Astrocyte (in vitro differentiated cells and primary cell): Measurements from ENCODE around the gene IGSF22. TPM values are rescaled to one million over a fixed set of nuclear protein-coding genes. Genes with fewer than 3 reads are reported as not detected.

Source experiments
- DNase-seq: peaks from one replicate; pipeline ENCODE4 v3.0.0-alpha.2; 2010; ENCODE audit warnings: low read depth
- FAIRE-seq: peaks from 2 replicates; lab custom pipeline; 2011; peaks lifted over from hg19 to GRCh38; lab: Jason Lieb, UNC
- H2AFZ ChIP-seq: 2 replicates; pipeline ENCODE4 v1.6.0; 2012; ENCODE audit warnings: low read depth, low read length, inconsistent platforms
- H3K27ac ChIP-seq: 2 replicates; pipeline ENCODE4 v1.5.1; 2011; ENCODE audit warnings: low read depth, low read length, inconsistent platforms
- H3K27me3 ChIP-seq: 2 replicates; pipeline ENCODE4 v1.6.0; 2011; ENCODE audit warnings: low read length, inconsistent platforms; ENCODE audit not compliant: insufficient read depth
- H3K36me3 ChIP-seq: 2 replicates; pipeline ENCODE4 v1.5.1; 2011; ENCODE audit warnings: low read length, inconsistent platforms; ENCODE audit not compliant: insufficient read depth
- H3K4me1 ChIP-seq: 2 replicates; pipeline ENCODE4 v1.5.1; 2011; ENCODE audit warnings: low read length, inconsistent platforms; ENCODE audit not compliant: insufficient read depth
- H3K4me2 ChIP-seq: 2 replicates; pipeline ENCODE4 v1.6.0; 2012; ENCODE audit warnings: low read length, inconsistent platforms
- H3K4me3 ChIP-seq: 2 replicates; pipeline ENCODE4 v1.5.1; 2011; ENCODE audit warnings: low read depth, mild to moderate bottlenecking, low read length, inconsistent platforms; ENCODE audit not compliant: insufficient read depth
- H3K79me2 ChIP-seq: 2 replicates; pipeline ENCODE4 v1.6.0; 2012; ENCODE audit warnings: mild to moderate bottlenecking, low read length, inconsistent platforms; ENCODE audit not compliant: insufficient read depth
- H3K9ac ChIP-seq: 2 replicates; pipeline ENCODE4 v1.6.0; 2012; ENCODE audit warnings: mild to moderate bottlenecking, low read length, inconsistent platforms
- H3K9me3 ChIP-seq: 2 replicates; pipeline ENCODE4 v1.5.1; 2012; ENCODE audit warnings: low read depth, mild to moderate bottlenecking, low read length, inconsistent platforms; ENCODE audit not compliant: insufficient read depth
- H4K20me1 ChIP-seq: 2 replicates; pipeline ENCODE4 v1.6.0; 2012; ENCODE audit warnings: low read length, inconsistent platforms; ENCODE audit not compliant: insufficient read depth
- H3K27ac Mint-ChIP-seq: one replicate; pipeline ENCODE4 v1.8.0; 2021; ENCODE audit warnings: mild to moderate bottlenecking, mixed read lengths; ENCODE audit not compliant: unreplicated experiment
- H3K27me3 Mint-ChIP-seq: one replicate; pipeline ENCODE4 v1.8.0; 2021; ENCODE audit warnings: low read depth, mixed read lengths; ENCODE audit not compliant: unreplicated experiment
- H3K36me3 Mint-ChIP-seq: one replicate; pipeline ENCODE4 v1.8.0; 2021; ENCODE audit warnings: low read depth, mixed read lengths; ENCODE audit not compliant: unreplicated experiment
- H3K4me1 Mint-ChIP-seq: one replicate; pipeline ENCODE4 v1.8.0; 2021; ENCODE audit warnings: low read depth, mixed read lengths; ENCODE audit not compliant: unreplicated experiment
- H3K4me3 Mint-ChIP-seq: one replicate; pipeline ENCODE4 v1.8.0; 2021; ENCODE audit warnings: mild to moderate bottlenecking, moderate library complexity, mixed read lengths; ENCODE audit not compliant: unreplicated experiment
- H3K9me3 Mint-ChIP-seq: one replicate; pipeline ENCODE4 v1.8.0; 2021; ENCODE audit warnings: mild to moderate bottlenecking, mixed read lengths; ENCODE audit not compliant: unreplicated experiment
- EZH2 ChIP-seq: IDR thresholded peaks from 2 replicates; pipeline ENCODE4 v1.6.1; 2012; ENCODE audit warnings: mild to moderate bottlenecking, low read length, inconsistent platforms; ENCODE audit not compliant: insufficient read depth
- total RNA-seq: library from RNA; stranded (reverse); gene quantifications from 2 replicates; pipeline ENCODE4 v1.2.1, GENCODE V29; 2021
- TF ChIP-seq, protein P1 (sequence below): IDR thresholded peaks from 2 replicates; pipeline ENCODE4 v1.5.1; 2011; ENCODE audit warnings: low read depth, mild to moderate bottlenecking, inconsistent platforms, low read length, moderate library complexity; ENCODE audit not compliant: insufficient read depth

Gene IGSF22
- total RNA-seq, 1 donor from 2014 or later: 0.05 TPM

DNA sequence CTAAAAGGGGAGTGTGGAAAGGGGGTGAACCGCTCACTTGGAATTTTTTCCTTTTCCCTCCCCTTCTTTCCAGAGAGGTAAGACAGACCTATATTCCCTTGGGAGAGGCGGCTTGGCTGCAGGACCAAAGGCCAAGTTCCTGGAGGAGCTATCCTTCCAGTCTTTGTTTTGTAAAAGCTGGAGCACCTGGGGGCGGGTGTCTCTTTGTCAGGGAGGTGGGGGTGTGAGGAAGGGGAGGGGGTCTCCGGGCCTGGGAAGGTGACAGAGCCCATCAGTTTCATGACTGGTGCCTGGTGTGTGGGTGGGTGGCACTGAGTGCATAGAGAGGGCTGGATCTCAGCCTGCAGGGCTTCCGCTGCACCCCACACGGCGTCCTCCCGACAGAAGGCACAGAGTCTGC is 47.1 kb upstream of the IGSF22 start:
- peaks cover 33% of the 10 kb centered on the region for H3K27me3 Mint-ChIP-seq
- H3K4me3 ChIP-seq: no peak overlapping the region
- no peak overlapping the region for H3K4me2 ChIP-seq
- no peak overlapping the region for H2AFZ ChIP-seq
- no peaks in the 10 kb centered on the region for H3K36me3 Mint-ChIP-seq
- peaks cover 5% of the 10 kb centered on the region for H3K9me3 Mint-ChIP-seq
- no peak overlapping the region for H3K9ac ChIP-seq
- no peaks in the 10 kb centered on the region for H3K4me1 ChIP-seq
- H3K79me2 ChIP-seq: no peaks in the 10 kb centered on the region
- H4K20me1 ChIP-seq: no peaks in the 10 kb centered on the region
- H3K4me1 Mint-ChIP-seq: no peaks in the 10 kb centered on the region
- DNase-seq: no peak
- TF ChIP-seq EZH2: no peak
- TF ChIP-seq, protein P1, sequence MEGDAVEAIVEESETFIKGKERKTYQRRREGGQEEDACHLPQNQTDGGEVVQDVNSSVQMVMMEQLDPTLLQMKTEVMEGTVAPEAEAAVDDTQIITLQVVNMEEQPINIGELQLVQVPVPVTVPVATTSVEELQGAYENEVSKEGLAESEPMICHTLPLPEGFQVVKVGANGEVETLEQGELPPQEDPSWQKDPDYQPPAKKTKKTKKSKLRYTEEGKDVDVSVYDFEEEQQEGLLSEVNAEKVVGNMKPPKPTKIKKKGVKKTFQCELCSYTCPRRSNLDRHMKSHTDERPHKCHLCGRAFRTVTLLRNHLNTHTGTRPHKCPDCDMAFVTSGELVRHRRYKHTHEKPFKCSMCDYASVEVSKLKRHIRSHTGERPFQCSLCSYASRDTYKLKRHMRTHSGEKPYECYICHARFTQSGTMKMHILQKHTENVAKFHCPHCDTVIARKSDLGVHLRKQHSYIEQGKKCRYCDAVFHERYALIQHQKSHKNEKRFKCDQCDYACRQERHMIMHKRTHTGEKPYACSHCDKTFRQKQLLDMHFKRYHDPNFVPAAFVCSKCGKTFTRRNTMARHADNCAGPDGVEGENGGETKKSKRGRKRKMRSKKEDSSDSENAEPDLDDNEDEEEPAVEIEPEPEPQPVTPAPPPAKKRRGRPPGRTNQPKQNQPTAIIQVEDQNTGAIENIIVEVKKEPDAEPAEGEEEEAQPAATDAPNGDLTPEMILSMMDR: no peak
- peaks cover 4% of the 10 kb centered on the region for H3K27me3 ChIP-seq
- no peak for FAIRE-seq
- H3K9me3 ChIP-seq: no peaks in the 10 kb centered on the region
- no peak overlapping the region for H3K27ac Mint-ChIP-seq
- H3K36me3 ChIP-seq: no peaks in the 10 kb centered on the region
- no peak overlapping the region for H3K4me3 Mint-ChIP-seq
- H3K27ac ChIP-seq: no peak overlapping the region

DNA sequence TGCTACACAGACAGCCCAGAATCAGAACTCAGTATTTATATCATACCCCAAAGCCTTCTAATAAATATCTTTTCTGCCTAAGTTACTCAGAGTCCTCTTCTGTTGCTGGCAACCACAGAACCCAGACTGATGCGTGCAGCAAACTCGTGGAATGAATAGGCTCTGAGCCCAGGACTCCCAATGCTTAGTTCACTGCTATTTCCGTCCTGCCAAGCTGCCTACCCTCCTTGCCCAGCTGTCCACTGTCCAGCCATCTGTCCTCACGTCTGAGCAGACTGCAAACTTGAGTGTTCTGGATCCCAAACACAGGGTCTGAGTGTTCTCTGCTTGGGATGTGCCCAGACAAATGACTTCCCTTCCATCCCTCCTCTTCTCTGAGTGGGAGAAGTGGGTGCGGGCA is 46.2 kb upstream of the IGSF22 start:
- H3K27ac Mint-ChIP-seq: no peak overlapping the region
- DNase-seq: peak; percentile 4

More for the DNA sequence above, 46.2 kb upstream of the IGSF22 start:
- H3K36me3 ChIP-seq: no peaks in the 10 kb centered on the region
- peaks cover 2% of the 10 kb centered on the region for H3K4me1 Mint-ChIP-seq
- H3K79me2 ChIP-seq: no peaks in the 10 kb centered on the region
- no peak overlapping the region for H3K27ac ChIP-seq
- no peaks in the 10 kb centered on the region for H3K9me3 ChIP-seq
- no peak overlapping the region for H3K4me2 ChIP-seq
- no peak overlapping the region for H2AFZ ChIP-seq
- H3K4me3 ChIP-seq: no peak overlapping the region
- peaks cover 33% of the 10 kb centered on the region for H3K27me3 Mint-ChIP-seq
- no peak overlapping the region for H3K4me3 Mint-ChIP-seq
- TF ChIP-seq EZH2: no peak
- TF ChIP-seq, protein P1: no peak
- no peaks in the 10 kb centered on the region for H4K20me1 ChIP-seq
- no peaks in the 10 kb centered on the region for H3K4me1 ChIP-seq
- no peak overlapping the region for H3K9ac ChIP-seq
- H3K27me3 ChIP-seq: peaks cover 4% of the 10 kb centered on the region
- no peaks in the 10 kb centered on the region for H3K36me3 Mint-ChIP-seq
- H3K9me3 Mint-ChIP-seq: peaks cover 2% of the 10 kb centered on the region
- no peak for FAIRE-seq
